Measurements from ENCODE around the gene GALNTL6.

- TF ChIP-seq CTCF (IDR thresholded peaks at IDR 0.05) (no peak), POLR2A (IDR thresholded peaks at IDR 0.05) (no peak), EP300 (IDR thresholded peaks at IDR 0.05) (no peak), POLR2AphosphoS5 (IDR thresholded peaks at IDR 0.05) (no peak)
Observed at GRCh38 chr4:172815499-172816164, 1002.4 kb downstream of the GALNTL6 start.
